ENCODE measurements around the gene NHLRC4. TPM values are rescaled to one million over a fixed set of nuclear protein-coding genes. Genes with fewer than 3 reads are reported as not detected.

NHLRC4 gene
- total RNA-seq, 2 experiments from 2014 or later: 0.41 to 0.72 TPM

DNA sequence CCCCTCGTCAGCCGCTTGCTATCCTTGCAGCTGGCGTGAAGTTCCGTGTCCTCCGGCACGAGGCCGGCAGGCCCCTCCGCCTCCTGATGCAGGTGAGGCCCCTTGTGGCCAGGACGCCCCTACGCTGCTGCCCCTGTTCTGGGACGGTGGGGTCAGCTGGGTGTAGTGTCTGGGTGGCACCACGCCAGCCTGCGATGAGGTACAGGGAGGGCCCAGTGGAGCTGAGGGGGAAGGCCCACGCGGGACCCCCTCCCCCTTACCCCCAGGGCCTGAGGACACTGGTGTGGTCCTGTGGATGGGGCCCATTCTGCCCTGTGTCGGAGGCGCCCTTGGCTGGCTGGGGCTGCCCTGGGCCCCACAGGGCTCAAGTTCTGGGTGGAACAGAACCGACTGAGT, 15.4 kb downstream of the NHLRC4 start:
- Mint-ChIP-seq H3K4me1 (ENCODE audit: low read depth) (peaks cover 3% of the 10 kb centered on the region), H3K36me3 (ENCODE audit: low read depth) (peaks cover under 1% of the 10 kb centered on the region), H3K4me3 (no peak overlapping the region), H3K27ac (no peak overlapping the region), H3K27me3 (no peaks in the 10 kb centered on the region), H3K9me3 (no peaks in the 10 kb centered on the region)
- ATAC-seq (no peak), DNase-seq (no peak)
- POLR2A ChIA-PET: interaction anchor here (0.6 to 1.4 kb wide), 2 partner anchors 42 to 60 kb away, joined by 3 read pairs; no protein-coding TSS in a partner anchor
- intact Hi-C loops (cut with micrococcal nuclease): loop anchor here (10.0 kb wide), 1 partner anchor 83 kb away; the partner anchor contains the start of gene RHOT2
- TF ChIP-seq, protein P1, sequence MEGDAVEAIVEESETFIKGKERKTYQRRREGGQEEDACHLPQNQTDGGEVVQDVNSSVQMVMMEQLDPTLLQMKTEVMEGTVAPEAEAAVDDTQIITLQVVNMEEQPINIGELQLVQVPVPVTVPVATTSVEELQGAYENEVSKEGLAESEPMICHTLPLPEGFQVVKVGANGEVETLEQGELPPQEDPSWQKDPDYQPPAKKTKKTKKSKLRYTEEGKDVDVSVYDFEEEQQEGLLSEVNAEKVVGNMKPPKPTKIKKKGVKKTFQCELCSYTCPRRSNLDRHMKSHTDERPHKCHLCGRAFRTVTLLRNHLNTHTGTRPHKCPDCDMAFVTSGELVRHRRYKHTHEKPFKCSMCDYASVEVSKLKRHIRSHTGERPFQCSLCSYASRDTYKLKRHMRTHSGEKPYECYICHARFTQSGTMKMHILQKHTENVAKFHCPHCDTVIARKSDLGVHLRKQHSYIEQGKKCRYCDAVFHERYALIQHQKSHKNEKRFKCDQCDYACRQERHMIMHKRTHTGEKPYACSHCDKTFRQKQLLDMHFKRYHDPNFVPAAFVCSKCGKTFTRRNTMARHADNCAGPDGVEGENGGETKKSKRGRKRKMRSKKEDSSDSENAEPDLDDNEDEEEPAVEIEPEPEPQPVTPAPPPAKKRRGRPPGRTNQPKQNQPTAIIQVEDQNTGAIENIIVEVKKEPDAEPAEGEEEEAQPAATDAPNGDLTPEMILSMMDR (IDR thresholded peaks at IDR 0.05): no peak
- CTCF ChIA-PET: no interaction called here

- Mint-ChIP-seq H3K4me3 (no peak overlapping the region), H3K36me3 (ENCODE audit: low read depth) (peaks cover 4% of the 10 kb centered on the region), H3K27me3 (no peaks in the 10 kb centered on the region), H3K27ac (no peak overlapping the region), H3K9me3 (no peaks in the 10 kb centered on the region), H3K4me1 (ENCODE audit: low read depth) (peaks cover 6% of the 10 kb centered on the region)
- POLR2A ChIA-PET: interaction anchor here (0.6 to 1.4 kb wide), 2 partner anchors 42 to 59 kb away, joined by 3 read pairs; no protein-coding TSS in a partner anchor
- TF ChIP-seq, protein P1 (IDR thresholded peaks at IDR 0.05): no peak
- intact Hi-C loops (cut with micrococcal nuclease): loop anchor here (10.0 kb wide), 1 partner anchor 82 kb away; the partner anchor contains the start of gene RHOT2
- CTCF ChIA-PET: no interaction called here
- no peak for DNase-seq
- ATAC-seq: no peak
These were observed 16.0 kb downstream of the NHLRC4 start for GRCh38 chr16:582614-583331.

DNA sequence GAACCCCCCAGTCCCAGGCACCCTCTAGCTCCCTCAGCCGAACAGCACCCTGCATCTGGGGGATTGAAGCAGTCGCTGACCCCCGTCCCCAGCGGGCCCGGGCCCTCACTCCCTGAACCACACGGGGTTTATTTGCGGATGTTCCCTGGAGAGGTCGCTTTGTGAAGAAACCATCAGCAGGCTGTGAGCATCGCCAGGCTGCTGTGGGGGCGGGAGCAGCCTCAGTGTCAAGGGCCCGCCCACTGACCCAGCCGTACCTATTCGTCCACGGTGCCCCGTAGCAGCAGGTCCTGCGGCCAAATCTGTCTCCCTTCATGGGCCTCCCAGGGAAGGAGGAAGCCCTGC, 16.6 kb downstream of the NHLRC4 start:
- H3K9me3 Mint-ChIP-seq: no peaks in the 10 kb centered on the region
- CTCF ChIA-PET: no interaction called here
- DNase-seq: no peak
- peaks cover 6% of the 10 kb centered on the region for H3K4me1 Mint-ChIP-seq (ENCODE audit: low read depth)
- ATAC-seq: no peak
- intact Hi-C loops (cut with micrococcal nuclease): loop anchor here (10.0 kb wide), 1 partner anchor 81 kb away; the partner anchor contains the start of gene RHOT2
- POLR2A ChIA-PET: interaction anchor here (1.0 to 1.4 kb wide), 2 partner anchors 56 to 59 kb away, joined by 3 read pairs; partner anchors contain the start of gene CAPN15
- no peaks in the 10 kb centered on the region for H3K27me3 Mint-ChIP-seq
- peaks cover 11% of the 10 kb centered on the region for H3K36me3 Mint-ChIP-seq (ENCODE audit: low read depth)
- TF ChIP-seq, protein P1 (IDR thresholded peaks at IDR 0.05): no peak
- no peak overlapping the region for H3K27ac Mint-ChIP-seq
- no peak overlapping the region for H3K4me3 Mint-ChIP-seq

DNA sequence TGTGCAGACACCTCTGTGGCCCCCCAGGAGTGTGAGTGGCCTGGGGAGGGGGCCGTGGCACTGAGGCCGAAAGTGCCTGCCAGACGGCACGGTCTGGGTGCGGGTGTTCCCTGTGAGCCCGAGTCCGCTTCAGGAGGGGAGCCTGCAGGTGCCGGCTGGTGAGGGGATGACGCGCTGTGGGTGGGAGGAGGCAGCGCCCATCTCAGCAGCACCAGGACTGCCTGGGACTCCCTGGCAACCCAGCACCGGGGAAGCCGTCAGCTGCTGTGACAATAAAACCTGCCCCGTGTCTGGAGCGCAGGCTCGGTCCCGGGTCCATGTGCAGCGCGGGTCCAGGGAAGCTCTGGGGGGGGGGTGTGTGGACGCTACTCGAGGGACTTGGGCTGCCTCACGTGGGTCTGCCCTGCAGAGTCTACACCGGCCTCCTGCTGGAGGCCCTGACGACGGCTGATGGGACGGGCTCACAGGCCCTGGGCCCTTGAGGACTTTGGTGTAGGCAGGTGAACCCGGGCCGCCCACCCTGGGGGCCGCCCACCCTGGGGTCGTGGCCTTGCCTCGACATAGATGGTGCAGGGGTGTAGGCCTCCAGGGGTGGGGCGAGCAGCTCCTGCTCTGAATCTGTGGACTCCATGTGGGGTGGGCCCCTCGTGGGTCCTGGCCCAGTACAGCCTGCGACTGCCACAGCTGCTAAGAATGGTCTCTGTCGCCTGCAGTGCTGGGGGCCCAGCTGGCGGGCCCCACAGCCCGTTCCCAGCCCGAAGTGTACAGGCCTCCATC, 17.2 kb downstream of the NHLRC4 start:
- Mint-ChIP-seq H3K27me3 (no peaks in the 10 kb centered on the region), H3K27ac (no peak overlapping the region), H3K36me3 (ENCODE audit: low read depth) (peaks cover 13% of the 10 kb centered on the region), H3K4me3 (no peak overlapping the region), H3K9me3 (no peaks in the 10 kb centered on the region), H3K4me1 (ENCODE audit: low read depth) (peaks cover 5% of the 10 kb centered on the region)
- ChIA-PET CTCF (no interaction called here), POLR2A (interaction anchor here (1.0 kb wide), 1 partner anchor 57 kb away, joined by 3 read pairs; the partner anchor contains the start of gene CAPN15)
- DNase-seq: no peak
- no peak for ATAC-seq
- intact Hi-C loops (cut with micrococcal nuclease): loop anchor here (10.0 kb wide), 1 partner anchor 81 kb away; the partner anchor contains the start of gene RHOT2
- TF ChIP-seq, protein P1 (IDR thresholded peaks at IDR 0.05): no peak
